Aorta (tissue), 5 donors: ENCODE data around the gene ZC3H6. TPM values are rescaled to one million over a fixed set of nuclear protein-coding genes. Genes with fewer than 3 reads are reported as not detected.
A peak's percentile ranks its signal among the peaks of the same experiment; 100 is the strongest.
"Not testable (repeated sequence)": the region's sequence is repeated elsewhere in the genome, so short reads cannot be mapped to it uniquely, and the experiment has no call there.

Experiments
- ATAC-seq: fragments of 200-7000 bp; cut with Tn5 transposase; one replicate; pipeline ENCODE4 v1.9.1; 2022; ENCODE audit warnings: moderate library complexity; ENCODE audit not compliant: low FRiP score
- DNase-seq, 2 donors: peaks; one replicate each; pipeline ENCODE4 v3.0.0-alpha.2; 2020
- H3K27ac ChIP-seq, 2 donors: one replicate each; pipeline ENCODE4 v1.5.1; 2013; ENCODE audit warnings: low read length in 2 of 2, mild to moderate bottlenecking in 2 of 2, moderate library complexity in 2 of 2, control low read depth in 1 of 2, inconsistent platforms in 1 of 2, low read depth in 1 of 2
- H3K27me3 ChIP-seq, 2 donors: one replicate each; pipeline ENCODE4 v1.6.1; 2013; ENCODE audit warnings: control low read depth in 1 of 2, low read length in 1 of 2, mild to moderate bottlenecking in 1 of 2, moderate library complexity in 1 of 2; ENCODE audit not compliant: insufficient read depth in 2 of 2, control insufficient read depth in 1 of 2
- H3K36me3 ChIP-seq, 2 donors: one replicate each; pipeline ENCODE4 v1.6.1; 2013; ENCODE audit warnings: control low read depth in 1 of 2, low read length in 1 of 2, mild to moderate bottlenecking in 1 of 2; ENCODE audit not compliant: insufficient read depth in 2 of 2, control insufficient read depth in 1 of 2
- H3K4me1 ChIP-seq, 2 donors: one replicate each; pipeline ENCODE4 v1.6.1; 2013; ENCODE audit warnings: low read length in 2 of 2, control low read depth in 1 of 2, mild to moderate bottlenecking in 1 of 2, moderate library complexity in 1 of 2; ENCODE audit not compliant: insufficient read depth in 2 of 2, control insufficient read depth in 1 of 2
- H3K4me3 ChIP-seq, 2 donors: one replicate each; pipeline ENCODE4 v1.5.1; 2013; ENCODE audit warnings: low read length in 2 of 2, control low read depth in 1 of 2, mild to moderate bottlenecking in 1 of 2
- H3K9me3 ChIP-seq: one replicate; pipeline ENCODE4 v1.6.1; 2013; ENCODE audit warnings: mild to moderate bottlenecking, low read length; ENCODE audit not compliant: control insufficient read depth
- WGBS, 2 donors: extraction: QIAGEN DNeasy Blood & Tissue Kit; methylation state at CpG; one replicate each; pipeline ENCODE4 v1.1.7; 2013; 5-methylcytosine and 5-hydroxymethylcytosine counted together
- intact Hi-C, 2 donors: fragments of 100-400 bp; cut with DNase I; formaldehyde crosslinking; loops; one replicate each; pipeline versions ENCODE4 v1.14.2 to v1.15.0; 2022
- polyA plus RNA-seq, 2 donors: library from polyadenylated mRNA; stranded (reverse); fragments of 200-250 nt; gene quantifications; one replicate each; pipeline ENCODE4 v1.2.3, GENCODE V29; 2013
- total RNA-seq, 2 donors: library from RNA; stranded (reverse); fragmentation: NEBNext Ultra II Directional; extraction: Animal tissue kit (Norgen Biotek cat#: 25700); gene quantifications; one replicate each; pipeline ENCODE4 v1.2.1, GENCODE V29; 2021
- donor health status: healthy with polysubstance abuse.
- donor health status: Bipolar disorder and iron deficiency.
- donor health status: DM: no; HTN: no; CAD: no.
- donor health status: DM: no; HTN: no; CAD: no.
- donor health status: DM: yes; HTN: yes; CAD: no.

ZC3H6 gene
- total and polyA plus RNA-seq, 4 donors: 2.3 to 18.2 (median 9.8) TPM

DNA sequence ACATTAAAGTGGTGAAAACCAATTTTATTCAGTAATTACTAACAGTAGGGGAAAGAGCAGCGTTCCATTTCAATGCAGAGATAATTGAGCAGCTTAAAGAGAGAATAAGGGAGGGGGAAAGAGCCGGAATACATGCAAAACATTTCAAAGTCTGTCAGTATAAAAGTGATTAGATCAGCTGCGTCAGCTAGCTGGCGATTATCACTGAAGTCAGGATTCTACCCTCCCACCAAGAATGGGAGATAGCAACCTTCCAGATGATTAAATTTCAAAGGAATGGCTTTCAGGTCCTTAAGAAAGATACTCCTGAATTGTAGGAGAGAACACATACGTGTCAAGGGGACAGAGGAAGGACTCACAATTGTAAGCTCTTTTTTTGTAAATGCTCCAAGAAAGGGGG lies 2.7 kb upstream of the ZC3H6 start:
- no peak for ATAC-seq
- no peak for DNase-seq
- Histone ChIP-seq H3K4me1 (no peaks in the 10 kb centered on the region), H3K36me3 (no peaks in the 10 kb centered on the region), H3K27me3 (no peaks in the 10 kb centered on the region), H3K4me3 (no peak overlapping the region), H3K27ac (no peak overlapping the region), H3K9me3 (no peaks in the 10 kb centered on the region)
- WGBS, 2 donors: 92% methylated on average over 5 of the region's 5 CpGs
- intact Hi-C loops: loop anchor here in 1 of 2 donors (5.0 kb wide), 1 partner anchor 40 kb away; no protein-coding TSS in a partner anchor

GRCh38 chr2:112273349-112273748 lies 2.0 kb upstream of the ZC3H6 start:
- Histone ChIP-seq H3K27me3 (no peaks in the 10 kb centered on the region), H3K27ac (no peak overlapping the region), H3K36me3 (no peaks in the 10 kb centered on the region), H3K9me3 (no peaks in the 10 kb centered on the region), H3K4me3 (no peak overlapping the region), H3K4me1 (no peaks in the 10 kb centered on the region)
- DNase-seq (no peak), ATAC-seq (no peak)
- intact Hi-C loops: loop anchor here in 1 of 2 donors (5.0 kb wide), 1 partner anchor 39 kb away; no protein-coding TSS in a partner anchor
- 89 to 90% methylated on average over 5 of the region's 5 CpGs for WGBS, 2 donors

DNA sequence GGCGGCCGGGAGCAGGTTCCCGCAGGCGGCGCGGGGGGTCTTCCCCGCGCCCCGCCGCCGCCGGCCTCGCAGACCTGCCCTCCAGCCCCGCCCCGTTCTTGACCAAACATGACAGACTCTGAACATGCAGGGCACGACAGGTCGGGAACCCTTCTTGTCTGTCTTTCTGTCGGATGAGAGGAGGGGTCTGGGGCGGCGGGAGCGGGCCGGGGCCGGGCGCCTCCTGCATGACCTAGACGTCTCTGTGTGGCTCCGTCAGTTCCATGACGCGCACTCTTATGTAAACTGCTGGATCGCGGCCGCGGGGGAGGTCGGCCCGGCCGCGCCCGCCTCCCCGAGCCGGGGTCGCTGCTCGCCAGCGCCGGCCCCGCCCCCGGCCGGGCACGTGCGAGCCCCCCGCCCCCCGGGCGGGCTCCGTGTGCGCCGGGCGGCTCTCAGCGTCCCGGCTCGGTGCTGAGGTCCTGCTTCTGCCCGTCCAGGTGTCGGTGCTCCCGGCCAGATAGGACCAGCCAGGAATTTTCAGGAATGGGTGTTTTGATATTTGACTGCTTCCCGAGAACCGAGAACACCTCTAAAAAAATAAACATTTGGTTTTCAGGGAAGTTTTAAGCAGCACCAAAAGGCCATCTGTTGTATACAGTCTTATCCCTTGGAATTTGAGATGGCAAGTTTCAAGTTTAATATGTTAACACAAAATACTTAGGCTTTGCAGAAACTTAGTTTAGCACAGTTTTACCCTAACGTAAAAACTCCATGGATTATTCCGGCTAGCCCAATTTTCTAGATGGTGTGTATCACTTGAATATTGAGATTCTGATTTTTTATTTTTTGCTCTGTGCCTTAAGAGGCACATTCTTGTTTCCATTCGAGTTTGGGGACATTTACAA lies 733 bp downstream of the ZC3H6 start:
- Histone ChIP-seq H3K27ac (peak overlapping the region; percentile 99), H3K4me1 (no peaks in the 10 kb centered on the region), H3K36me3 (no peaks in the 10 kb centered on the region), H3K27me3 (no peaks in the 10 kb centered on the region), H3K9me3 (no peaks in the 10 kb centered on the region), H3K4me3 (peak overlapping the region; percentile 80 to 94)
- peak; percentile 93 to 96 for DNase-seq
- WGBS, 2 donors: 0 to 1% methylated on average over 63 to 66 of the region's 66 CpGs
- intact Hi-C loops: loop anchor here in 1 of 2 donors (2.0 to 5.0 kb wide), 2 partner anchors 29 to 156 kb away; partner anchors contain the start of gene RGPD8
- peak; percentile 93 for ATAC-seq

- ATAC-seq (no peak), DNase-seq (no peak)
- intact Hi-C loops: loop anchor here in 1 of 2 donors (5.0 kb wide), 1 partner anchor 155 kb away; the partner anchor contains the start of gene RGPD8
- H3K9me3 ChIP-seq: no peaks in the 10 kb centered on the region
- H3K4me1 ChIP-seq: no peaks in the 10 kb centered on the region
- no peak overlapping the region for H3K4me3 ChIP-seq
- WGBS, 2 donors: 8 to 13% methylated on average over 5 of the region's 5 CpGs
- no peaks in the 10 kb centered on the region for H3K36me3 ChIP-seq
- no peaks in the 10 kb centered on the region for H3K27me3 ChIP-seq
- no peak overlapping the region for H3K27ac ChIP-seq
Observed at GRCh38 chr2:112276954-112277353, 1.6 kb downstream of the ZC3H6 start.

GRCh38 chr2:112277596-112278220 lies 2.3 kb downstream of the ZC3H6 start:
- Histone ChIP-seq H3K27ac (no peak overlapping the region), H3K4me1 (no peaks in the 10 kb centered on the region), H3K4me3 (no peak overlapping the region), H3K36me3 (no peaks in the 10 kb centered on the region), H3K27me3 (no peaks in the 10 kb centered on the region), H3K9me3 (no peaks in the 10 kb centered on the region)
- DNase-seq (no peak), ATAC-seq (no peak)
- WGBS, 2 donors: 85 to 89% methylated on average over 5 of the region's 5 CpGs
- intact Hi-C loops: loop anchor here in 1 of 2 donors (5.0 kb wide), 1 partner anchor 155 kb away; the partner anchor contains the start of gene RGPD8

GRCh38 chr2:112282066-112282465 lies 6.7 kb downstream of the ZC3H6 start:
- H3K27ac ChIP-seq, ATAC-seq, H3K36me3 ChIP-seq, DNase-seq, intact Hi-C loops, H3K27me3 ChIP-seq, H3K4me1 ChIP-seq, H3K9me3 ChIP-seq, H3K4me3 ChIP-seq: not testable (repeated sequence)
- WGBS, 2 donors: 84 to 88% methylated on average over 4 of the region's 4 CpGs

- H3K4me1 ChIP-seq, H3K27ac ChIP-seq, H3K9me3 ChIP-seq, H3K4me3 ChIP-seq, intact Hi-C loops, H3K27me3 ChIP-seq, ATAC-seq, DNase-seq, H3K36me3 ChIP-seq: not testable (repeated sequence)
- 77 to 87% methylated on average over 2 of the region's 2 CpGs for WGBS, 2 donors
Observed at GRCh38 chr2:112283535-112283934, 8.1 kb downstream of the ZC3H6 start.

- no peak overlapping the region for H3K27ac ChIP-seq
- 93% methylated on average over 3 of the region's 3 CpGs for WGBS, 2 donors
- no peaks in the 10 kb centered on the region for H3K27me3 ChIP-seq
- ATAC-seq: peak; percentile 37
- H3K4me3 ChIP-seq: no peak overlapping the region
- H3K9me3 ChIP-seq: no peaks in the 10 kb centered on the region
- intact Hi-C loops: no loop called here
- DNase-seq: no peak
- no peaks in the 10 kb centered on the region for H3K4me1 ChIP-seq
- no peaks in the 10 kb centered on the region for H3K36me3 ChIP-seq
Observed at GRCh38 chr2:112290088-112290487, 14.7 kb downstream of the ZC3H6 start.
